ENCODE results near the gene CLN5. TPM values are rescaled to one million over a fixed set of nuclear protein-coding genes. Genes with fewer than 3 reads are reported as not detected.

Gene CLN5
- total RNA-seq, 1 experiment from 2014 or later, result 21.4 TPM

- BruUV-seq (replicated peaks), result no TSS peak
- Histone ChIP-seq H3K27ac (ENCODE audit: low read length) (no peak overlapping the region), H3K27me3 (ENCODE audit: control insufficient read depth, insufficient read depth, low read length) (no peaks in the 10 kb centered on the region), H3K4me3 (ENCODE audit: low read depth in 2 of 2, low read length in 2 of 2) (no peak overlapping the region), H3K4me1 (ENCODE audit: control insufficient read depth, insufficient read depth, low read length) (no peaks in the 10 kb centered on the region), H3K9me3 (ENCODE audit: control insufficient read depth, insufficient read depth, low read depth, low read length) (no peaks in the 10 kb centered on the region), H3K36me3 (ENCODE audit: control insufficient read depth, insufficient read depth, low read length) (no peaks in the 10 kb centered on the region)
- CTCF ChIA-PET, result no interaction called here
- in situ Hi-C loops (cut with HindIII; ENCODE audit: low pct_unique_long_range_greater_than_20kb, low sequenced_read_pairs) (no loop called here), intact Hi-C loops (cut with micrococcal nuclease; ENCODE audit: unreplicated experiment) (no loop called here)
- POLR2A ChIA-PET, result no interaction called here
- DNase-seq (ENCODE audit: low read depth, low spot score) (no peak), ATAC-seq (no peak)
- TF ChIP-seq REST (IDR thresholded peaks at IDR 0.05; ENCODE audit: insufficient read depth in 1 of 2, low read depth in 2 of 2, low read length in 1 of 2), result no peak
- no peak for TF ChIP-seq SIN3A (IDR thresholded peaks at IDR 0.05; ENCODE audit: borderline replicate concordance, insufficient read depth, low read depth, low read length)
- no peak for TF ChIP-seq CTCF (IDR thresholded peaks at IDR 0.05)
- TF ChIP-seq TCF7L2 (IDR thresholded peaks at IDR 0.05; ENCODE audit: low read depth, low read length), result no peak
- TF ChIP-seq POLR2AphosphoS5 (IDR thresholded peaks at IDR 0.05; ENCODE audit: low read depth, low read length), result no peak
These were observed 19.7 kb upstream of the CLN5 start for GRCh38 chr13:76971851-76972829.

- POLR2A ChIA-PET, result no interaction called here
- no peak overlapping the region for H3K4me3 ChIP-seq (ENCODE audit: low read depth in 2 of 2, low read length in 2 of 2)
- H3K9me3 ChIP-seq (ENCODE audit: control insufficient read depth, insufficient read depth, low read depth, low read length), result no peaks in the 10 kb centered on the region
- no peak overlapping the region for H3K27ac ChIP-seq (ENCODE audit: low read length)
- intact Hi-C loops (cut with micrococcal nuclease; ENCODE audit: unreplicated experiment), result no loop called here
- H3K36me3 ChIP-seq (ENCODE audit: control insufficient read depth, insufficient read depth, low read length), result no peaks in the 10 kb centered on the region
- CTCF ChIA-PET, result no interaction called here
- TF ChIP-seq REST (IDR thresholded peaks at IDR 0.05; ENCODE audit: insufficient read depth in 1 of 2, low read depth in 2 of 2, low read length in 1 of 2), result no peak
- no peak for TF ChIP-seq CTCF (IDR thresholded peaks at IDR 0.05)
- TF ChIP-seq TCF7L2 (IDR thresholded peaks at IDR 0.05; ENCODE audit: low read depth, low read length), result no peak
- TF ChIP-seq SIN3A (IDR thresholded peaks at IDR 0.05; ENCODE audit: borderline replicate concordance, insufficient read depth, low read depth, low read length), result no peak
- TF ChIP-seq POLR2AphosphoS5 (IDR thresholded peaks at IDR 0.05; ENCODE audit: low read depth, low read length), result no peak
- no peak for DNase-seq (ENCODE audit: low read depth, low spot score)
- in situ Hi-C loops (cut with HindIII; ENCODE audit: low pct_unique_long_range_greater_than_20kb, low sequenced_read_pairs), result no loop called here
- ATAC-seq, result no peak
- H3K27me3 ChIP-seq (ENCODE audit: control insufficient read depth, insufficient read depth, low read length), result no peaks in the 10 kb centered on the region
- BruUV-seq (replicated peaks), result no TSS peak
- H3K4me1 ChIP-seq (ENCODE audit: control insufficient read depth, insufficient read depth, low read length), result no peaks in the 10 kb centered on the region
These were observed 17.8 kb upstream of the CLN5 start for GRCh38 chr13:76973920-76974617.
